CD4-positive, alpha-beta T cell treated with Interleukin-15 for 1 hour (primary cell): ENCODE data around the gene MEX3D.

Experiments used
- DNase-seq: peaks from one replicate; pipeline ENCODE4 v3.0.0-alpha.2; 2020

Gene MEX3D

GRCh38 chr19:1568320-1569019 lies at the start of gene MEX3D:
TSS of gene MEX3D (minus strand) at chr19:1568325. CDS start at chr19:1568058, 267 bp downstream.
- peak; percentile 82 for DNase-seq

GRCh38 chr19:1616875-1617274 lies 48.8 kb upstream of the MEX3D start:
- no peak for DNase-seq

- no peak for DNase-seq
These were observed 48.3 kb upstream of the MEX3D start for GRCh38 chr19:1616396-1616795.

GRCh38 chr19:1615156-1615765 lies 47.1 kb upstream of the MEX3D start:
- DNase-seq = no peak

- DNase-seq = no peak
These were observed 45.9 kb upstream of the MEX3D start for GRCh38 chr19:1613808-1614570.

- no peak for DNase-seq
These were observed 45.0 kb upstream of the MEX3D start for GRCh38 chr19:1613146-1613545.

- DNase-seq = no peak
These were observed 44.3 kb upstream of the MEX3D start for GRCh38 chr19:1612114-1613086.

GRCh38 chr19:1611353-1611752 lies 43.2 kb upstream of the MEX3D start:
- no peak for DNase-seq

GRCh38 chr19:1610579-1610978 lies 42.5 kb upstream of the MEX3D start:
- DNase-seq = no peak

GRCh38 chr19:1609680-1610474 lies 41.8 kb upstream of the MEX3D start:
- no peak for DNase-seq

- no peak for DNase-seq
These were observed 40.9 kb upstream of the MEX3D start for GRCh38 chr19:1609103-1609396.

- DNase-seq = no peak
These were observed 40.4 kb upstream of the MEX3D start for GRCh38 chr19:1608359-1609102.

GRCh38 chr19:1606138-1606651 lies 38.1 kb upstream of the MEX3D start:
- no peak for DNase-seq

- peak; percentile 94 for DNase-seq
These were observed 37.4 kb upstream of the MEX3D start, which contains the start of gene UQCR11 for GRCh38 chr19:1605236-1606137. TSS of gene UQCR11 (minus strand) at chr19:1605462. CDS start at chr19:1605409, 53 bp downstream.

GRCh38 chr19:1602091-1602707 lies 34.1 kb upstream of the MEX3D start:
- DNase-seq = no peak

GRCh38 chr19:1601613-1602064 lies 33.5 kb upstream of the MEX3D start:
- DNase-seq = no peak

- no peak for DNase-seq
These were observed 31.3 kb upstream of the MEX3D start for GRCh38 chr19:1599460-1599846.

GRCh38 chr19:1598777-1599459 lies 30.8 kb upstream of the MEX3D start:
- DNase-seq = no peak

GRCh38 chr19:1593501-1593772 lies 25.3 kb upstream of the MEX3D start:
- DNase-seq = no peak
